HG02938 (cell line): ENCODE results near the gene BABAM2.
"Not testable (repeated sequence)": the region's sequence is repeated elsewhere in the genome, so short reads cannot be mapped to it uniquely, and the experiment has no call there.

ENCODE experiments used
- ATAC-seq: cut with Tn5 transposase; IDR thresholded peaks from one replicate; pipeline ENCODE4 v1.9.1; 2021; ENCODE audit warnings: mild to moderate bottlenecking, moderate library complexity; ENCODE audit not compliant: unreplicated experiment

The BABAM2 gene

DNA sequence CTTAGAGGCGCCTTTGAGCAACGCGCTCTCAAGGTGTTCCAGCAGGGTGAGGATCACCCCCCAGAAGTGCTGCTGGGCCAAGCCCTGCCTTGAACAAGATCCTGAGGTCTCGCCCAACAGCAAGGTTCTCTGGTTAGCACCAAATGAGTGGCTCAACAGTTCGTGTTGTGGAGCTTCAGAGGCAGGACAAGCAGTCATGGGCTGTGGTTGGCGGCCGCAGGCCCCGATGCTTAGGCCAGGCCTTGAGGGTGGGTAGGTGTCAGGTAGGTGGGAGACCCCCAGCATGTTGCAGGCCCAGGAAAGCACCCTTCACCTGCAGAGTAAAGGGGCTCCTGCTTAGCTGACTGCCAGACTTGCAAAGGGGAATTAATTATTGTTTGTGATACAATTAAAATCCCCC lies 431.9 kb downstream of the BABAM2 start:
- no peak for ATAC-seq

DNA sequence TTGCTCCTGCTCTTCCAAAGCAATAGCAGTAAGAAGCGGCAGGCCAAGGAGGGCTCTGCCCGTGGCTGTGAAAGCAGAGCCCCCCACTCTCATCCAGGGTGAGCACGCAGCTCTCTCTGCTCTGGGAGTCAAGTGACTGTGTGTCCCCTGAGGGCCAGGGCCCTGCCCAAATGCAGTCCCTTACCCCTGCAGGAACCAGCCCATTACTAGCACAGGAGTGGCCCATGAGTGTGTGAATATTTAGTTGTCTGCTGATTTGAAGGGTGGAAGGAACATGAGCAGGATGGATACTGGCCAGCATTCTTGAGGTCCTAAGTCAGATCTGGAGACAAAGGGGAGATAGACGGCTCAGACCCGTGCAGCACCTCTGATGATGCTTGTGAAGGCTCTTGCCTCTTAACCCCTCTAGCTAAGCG lies 432.5 kb downstream of the BABAM2 start:
- ATAC-seq = no peak

- no peak for ATAC-seq
These were observed 434.6 kb downstream of the BABAM2 start for GRCh38 chr2:28325173-28325566.

DNA sequence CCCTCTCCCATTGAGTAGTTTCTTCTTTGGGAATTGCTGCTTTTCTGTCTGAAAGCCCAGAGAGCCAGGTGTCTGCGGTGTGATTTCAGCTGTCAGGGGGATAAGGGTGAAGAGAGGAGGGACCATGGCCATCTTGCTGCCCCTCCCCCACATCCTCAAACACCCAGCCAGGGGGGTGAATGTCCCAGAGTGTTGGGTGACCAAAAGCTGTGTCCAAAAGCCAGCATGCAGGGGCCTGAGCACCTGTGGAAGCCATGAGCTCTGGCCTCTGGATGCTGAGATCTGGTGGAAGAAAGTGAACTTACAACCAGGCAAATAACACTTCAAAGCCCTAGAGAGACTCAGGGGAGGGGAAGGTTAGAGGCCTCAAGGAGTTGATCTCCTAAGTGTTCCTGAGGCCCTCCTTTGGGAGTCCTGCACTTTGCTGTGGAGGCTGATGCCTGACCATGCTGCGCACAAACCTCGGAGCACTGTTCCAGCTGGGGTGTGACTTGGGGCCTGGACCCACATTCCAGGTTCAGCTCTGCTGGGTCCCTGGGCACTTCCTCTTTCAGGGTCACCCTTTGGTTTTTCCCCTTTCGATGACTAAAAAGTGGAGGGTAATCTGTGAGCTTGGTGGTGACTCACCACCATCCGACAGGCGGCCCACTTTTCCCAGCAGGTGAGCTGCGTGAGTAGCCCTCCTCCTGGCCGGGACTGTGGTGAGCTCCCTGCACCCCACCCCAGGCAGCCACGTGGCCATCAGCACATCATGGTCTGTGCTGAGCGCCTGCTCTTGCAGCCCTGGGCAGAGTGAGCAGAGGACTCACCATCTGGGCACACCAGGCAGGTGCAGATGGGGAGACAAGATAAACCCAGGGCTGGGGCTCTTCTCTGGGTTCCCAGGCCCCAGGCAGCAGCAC lies 435.3 kb downstream of the BABAM2 start:
- ATAC-seq = peak; percentile 51

GRCh38 chr2:28326469-28326805 lies 435.9 kb downstream of the BABAM2 start:
- ATAC-seq = no peak

DNA sequence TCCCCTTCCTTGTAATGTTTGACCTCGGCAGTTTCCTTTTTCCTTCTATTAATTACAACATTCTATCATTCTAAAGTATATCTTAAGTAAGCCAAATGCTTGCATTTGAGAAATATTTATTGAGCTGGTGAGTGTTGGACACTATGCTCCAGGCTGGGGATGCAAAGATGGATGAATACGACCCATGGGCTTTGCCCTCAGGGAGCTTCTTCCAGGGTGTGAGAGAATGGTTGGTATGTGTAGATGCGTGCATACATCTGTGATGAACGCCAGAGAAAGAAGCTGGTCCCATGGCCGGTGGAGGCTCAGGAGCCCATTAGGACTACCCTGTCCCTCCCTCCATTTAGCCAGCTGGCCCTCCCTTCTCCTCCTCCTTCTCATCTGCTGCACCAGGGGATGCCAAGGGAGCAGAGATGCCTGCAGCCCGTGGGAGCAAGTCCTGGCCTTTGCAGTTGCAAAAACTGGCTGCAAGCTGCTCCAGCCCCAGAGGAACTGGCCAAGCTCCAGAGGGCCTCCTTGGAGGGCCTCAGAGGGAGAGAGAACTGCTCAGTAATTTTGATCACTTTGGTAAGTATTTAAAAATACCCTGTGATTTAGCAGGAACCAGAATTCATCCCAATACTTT lies 436.5 kb downstream of the BABAM2 start:
- no peak for ATAC-seq

DNA sequence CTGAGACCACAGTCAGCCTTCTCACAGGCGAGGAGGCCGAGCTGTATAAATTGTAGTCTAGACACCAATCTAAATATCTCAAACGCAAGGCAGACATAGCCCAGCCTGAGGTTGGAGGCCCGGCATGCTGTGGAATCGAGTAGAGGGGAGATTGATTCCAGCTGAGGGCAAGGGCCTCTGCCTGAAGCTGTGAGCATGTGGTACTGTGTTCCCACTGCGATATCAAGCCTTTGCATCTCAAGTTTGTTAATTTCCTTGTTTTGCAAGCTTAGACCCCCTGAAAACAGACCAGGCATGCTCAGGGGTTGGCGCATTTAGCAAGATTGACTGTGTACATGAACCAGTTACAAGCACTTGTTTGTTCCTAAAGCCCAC lies 437.0 kb downstream of the BABAM2 start:
- ATAC-seq = no peak

DNA sequence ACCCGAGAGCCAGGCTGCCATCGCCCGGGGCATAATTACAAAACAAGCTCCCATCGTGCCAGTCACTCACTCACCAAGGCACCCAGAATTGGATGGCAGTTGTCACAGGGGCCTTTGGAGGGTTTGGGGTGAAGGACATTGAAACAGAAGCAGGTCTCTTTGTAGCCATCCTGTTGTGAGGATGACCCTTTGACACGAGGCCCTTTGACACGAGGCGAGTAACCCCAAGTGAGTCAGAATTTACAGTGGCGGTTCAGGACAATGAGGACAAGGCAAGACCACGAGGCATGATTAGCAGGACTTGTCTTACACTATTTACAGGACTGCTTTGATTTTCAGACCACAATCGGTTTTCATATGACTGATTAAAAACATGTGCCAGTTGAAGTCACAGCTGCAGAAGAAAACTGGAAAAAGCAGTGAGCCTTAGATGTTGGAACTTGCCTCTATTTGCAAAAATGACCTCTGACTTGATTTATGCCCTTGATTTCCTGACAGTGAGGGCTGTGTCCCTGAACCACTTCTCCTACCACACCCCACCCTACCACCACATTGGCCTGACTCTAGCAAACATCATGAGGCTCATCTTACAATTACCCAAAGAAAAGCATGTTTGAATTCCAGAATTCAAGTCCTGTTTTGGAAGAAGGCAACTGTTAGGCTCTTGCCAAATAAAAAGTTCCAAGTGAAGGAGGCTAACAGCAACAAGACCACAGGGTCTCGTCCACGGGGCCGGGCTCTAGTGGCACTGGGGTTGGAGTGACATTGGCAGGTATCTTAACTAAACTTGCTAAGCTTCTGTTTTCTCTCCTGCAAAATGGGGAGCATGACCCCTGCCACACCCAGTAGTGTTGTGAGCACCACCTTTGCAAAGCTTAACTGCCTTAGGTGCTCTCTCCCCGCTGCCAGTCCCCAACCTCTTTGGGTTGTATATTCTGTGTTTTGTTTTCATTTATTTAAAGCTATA lies 437.7 kb downstream of the BABAM2 start:
- ATAC-seq = no peak

GRCh38 chr2:28329184-28329583 lies 438.7 kb downstream of the BABAM2 start:
- ATAC-seq = no peak

GRCh38 chr2:28330722-28331121 lies 440.2 kb downstream of the BABAM2 start:
- not testable (repeated sequence) for ATAC-seq

DNA sequence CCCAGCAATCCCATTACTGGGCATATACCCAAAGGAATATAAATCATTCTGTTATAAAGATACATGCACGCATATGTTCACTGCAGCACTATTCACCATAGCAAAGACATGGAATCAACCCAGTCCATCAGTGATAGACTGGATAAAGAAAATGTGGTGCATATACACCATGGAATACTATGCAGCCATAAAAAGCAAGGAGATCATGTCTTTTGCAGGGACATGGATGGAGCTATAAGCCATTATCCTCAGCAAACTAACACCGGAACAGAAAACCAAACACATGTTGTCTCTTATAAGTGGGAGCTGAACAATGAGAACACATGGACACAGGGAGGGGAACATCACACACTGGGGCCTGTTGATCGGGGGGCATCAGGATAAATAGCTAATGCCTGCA lies 441.3 kb downstream of the BABAM2 start:
- not testable (repeated sequence) for ATAC-seq

DNA sequence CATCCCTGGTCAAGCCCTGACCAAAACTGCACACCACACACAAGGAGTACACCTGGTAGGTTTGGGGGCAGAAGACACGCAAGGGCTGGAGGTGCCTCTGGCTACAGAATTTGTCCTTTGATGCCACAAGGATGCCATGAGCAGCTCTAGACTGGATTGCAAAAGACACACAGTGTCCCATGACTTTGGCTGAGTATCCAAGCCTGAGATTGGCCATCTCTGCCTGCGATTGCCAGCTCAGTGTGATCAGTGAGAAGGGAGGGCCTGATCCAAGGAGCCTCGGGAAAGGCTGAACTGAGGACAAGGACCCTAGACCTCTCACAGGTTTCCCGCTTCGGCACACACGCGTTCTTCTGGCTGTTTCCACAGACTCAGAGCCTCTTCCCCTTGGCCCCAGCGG lies 442.2 kb downstream of the BABAM2 start:
- no peak for ATAC-seq

DNA sequence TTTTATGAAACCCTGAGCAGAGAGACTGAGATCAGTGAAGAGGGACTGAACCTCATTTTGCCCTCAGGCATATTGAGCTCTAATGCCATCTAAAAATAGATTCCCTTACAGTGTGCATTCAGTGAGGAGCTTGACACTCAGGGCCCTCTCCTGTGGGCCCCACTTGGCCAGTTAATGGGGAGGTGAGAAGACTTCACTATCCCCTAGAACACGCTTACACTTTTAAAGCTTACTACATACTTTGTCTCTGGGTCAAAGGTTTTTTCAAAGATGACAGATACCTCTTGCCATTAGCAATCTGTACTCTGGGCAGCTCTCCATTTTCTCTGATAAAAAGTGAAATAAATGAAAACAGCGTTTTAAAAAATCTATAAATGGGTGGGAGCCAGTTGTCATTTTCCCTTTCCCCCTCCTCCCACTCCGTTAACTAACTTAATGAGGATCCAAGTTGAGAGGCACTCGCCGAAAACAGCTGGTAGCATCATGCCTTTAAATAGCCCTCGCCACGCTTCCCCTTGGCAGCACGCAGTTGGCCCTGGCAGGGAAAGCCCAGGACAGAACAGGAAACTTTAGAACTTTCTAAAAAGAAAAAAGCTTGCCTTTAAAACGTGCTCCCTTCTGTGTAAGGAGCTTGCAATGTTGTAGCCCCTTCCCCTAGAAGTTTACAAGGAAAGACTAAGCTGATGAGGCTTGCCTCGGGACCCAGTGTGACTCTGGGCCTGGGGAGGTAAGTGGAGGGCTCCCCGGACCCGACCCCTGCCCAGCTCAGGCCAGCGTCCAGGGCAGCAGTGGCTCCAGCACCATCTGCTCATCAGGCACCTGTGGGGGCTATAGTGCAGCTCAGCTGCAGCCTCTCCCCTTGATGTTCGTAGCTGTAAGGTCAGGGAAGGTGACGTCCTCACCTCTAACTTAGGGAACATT lies 443.3 kb downstream of the BABAM2 start:
- no peak for ATAC-seq

DNA sequence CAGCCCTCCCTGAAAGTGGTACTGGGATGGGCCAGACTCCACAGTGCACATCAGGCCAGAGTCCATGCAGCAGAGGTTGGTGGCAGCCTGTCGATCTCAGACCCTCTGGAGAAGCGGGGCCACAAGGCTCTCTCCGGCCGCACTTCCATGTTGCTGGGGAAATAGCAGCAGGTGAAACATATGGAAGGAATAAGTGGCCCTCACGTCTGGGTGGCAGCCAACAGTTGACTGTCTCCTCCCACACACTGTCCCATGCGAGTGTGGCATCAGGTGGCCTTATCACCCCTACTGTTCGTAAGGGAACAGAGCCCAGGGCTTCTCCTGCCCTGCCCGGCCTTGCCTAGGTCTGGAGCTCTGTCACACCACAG lies 444.0 kb downstream of the BABAM2 start:
- no peak for ATAC-seq

- ATAC-seq = not testable (repeated sequence)
These were observed 444.7 kb downstream of the BABAM2 start for GRCh38 chr2:28335265-28335664.

DNA sequence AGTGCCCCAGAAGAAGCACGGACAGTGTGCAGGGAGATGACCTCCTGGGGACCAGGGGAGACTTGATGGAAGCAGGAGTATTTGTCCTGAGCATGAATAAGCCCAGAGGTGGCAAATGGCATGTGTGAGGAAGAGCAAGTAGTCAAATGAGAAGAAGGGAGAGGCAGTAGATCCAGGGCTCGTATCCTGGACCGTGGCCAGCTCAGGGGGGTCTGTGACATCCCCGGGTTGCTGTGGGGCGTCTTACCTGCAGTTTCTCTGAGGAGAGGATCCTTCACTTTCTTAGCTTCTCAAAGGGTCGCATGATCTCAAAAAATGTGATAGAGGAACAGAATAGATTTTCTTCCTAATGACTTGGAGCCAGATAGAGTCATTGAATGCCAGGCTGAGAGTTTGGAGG lies 445.1 kb downstream of the BABAM2 start:
- ATAC-seq = no peak

DNA sequence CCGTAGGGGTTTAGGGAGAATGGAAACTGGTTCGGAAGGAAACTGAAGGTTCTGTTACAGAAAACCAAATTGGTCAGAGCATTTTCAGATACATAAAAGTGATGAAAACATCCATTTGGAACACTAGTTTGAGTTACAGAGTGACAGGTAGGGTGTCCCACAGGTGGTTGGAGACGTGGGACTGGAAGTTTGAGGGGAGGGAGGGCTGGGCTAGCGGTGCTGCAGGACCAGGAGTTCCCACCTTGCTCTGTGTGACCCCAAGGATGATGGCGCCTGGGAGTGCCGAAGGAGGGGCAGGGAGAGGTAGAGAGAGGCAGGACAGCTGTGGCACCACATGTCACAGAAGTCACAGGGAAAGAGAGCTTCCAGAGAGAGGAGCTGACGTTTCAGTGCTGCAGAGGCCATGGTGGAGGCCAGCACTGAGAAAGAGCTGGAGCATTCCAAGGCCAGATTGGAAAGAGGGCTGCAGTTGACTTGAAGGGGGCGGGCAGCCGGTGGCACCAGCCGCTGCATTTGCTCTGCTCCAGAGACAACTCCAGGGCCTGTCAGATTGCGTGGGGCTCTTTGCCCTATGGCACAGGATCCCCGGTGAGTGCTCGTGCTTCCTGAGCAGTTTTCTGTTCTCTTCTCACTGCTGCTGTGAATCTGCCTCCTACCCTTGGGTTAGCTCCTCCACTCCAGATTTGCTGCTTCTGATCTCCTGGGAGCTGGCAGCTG lies 445.9 kb downstream of the BABAM2 start:
- ATAC-seq = no peak

DNA sequence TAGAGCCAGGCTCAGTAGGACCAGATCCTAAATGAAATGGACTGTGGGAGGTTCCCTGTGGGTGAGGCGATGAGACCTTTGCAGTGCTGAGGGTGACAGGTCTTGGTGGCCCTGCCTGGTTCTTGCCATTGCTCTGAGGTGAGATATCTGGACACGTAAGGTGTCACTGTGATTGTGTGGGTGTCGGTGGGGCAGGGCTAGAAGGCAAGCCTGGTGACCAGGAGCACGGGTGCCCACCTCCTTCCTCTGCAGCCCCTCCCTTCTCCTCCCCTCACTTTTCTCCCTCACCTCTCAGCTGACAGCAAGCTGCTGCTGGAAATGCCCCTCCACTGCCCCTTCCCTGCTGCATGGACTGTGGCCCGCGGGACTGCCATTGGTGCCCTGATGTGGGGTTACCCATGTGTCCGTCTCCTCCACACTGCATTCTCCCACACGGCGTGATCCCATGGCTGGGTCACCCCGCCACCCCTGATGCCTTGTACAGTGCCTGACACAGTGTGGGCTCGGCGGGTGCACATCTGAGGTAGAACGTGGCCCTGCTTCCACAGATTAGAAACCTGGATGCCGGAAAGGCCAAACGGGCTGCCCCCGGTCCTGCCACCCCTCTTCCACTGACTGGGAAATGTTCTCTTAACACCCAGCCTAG lies 446.6 kb downstream of the BABAM2 start:
- no peak for ATAC-seq
